Activated T-cell treated with anti-CD3 and anti-CD28 coated beads for 24 hours (primary cell): ENCODE data around the gene ZNF695.
A peak's percentile ranks its signal among the peaks of the same experiment; 100 is the strongest.
"Not testable (repeated sequence)": the region's sequence is repeated elsewhere in the genome, so short reads cannot be mapped to it uniquely, and the experiment has no call there.

ENCODE experiments used
- DNase-seq: peaks from one replicate; pipeline ENCODE4 v3.0.0-alpha.2; 2020; ENCODE audit warnings: low read depth

The ZNF695 gene

DNA sequence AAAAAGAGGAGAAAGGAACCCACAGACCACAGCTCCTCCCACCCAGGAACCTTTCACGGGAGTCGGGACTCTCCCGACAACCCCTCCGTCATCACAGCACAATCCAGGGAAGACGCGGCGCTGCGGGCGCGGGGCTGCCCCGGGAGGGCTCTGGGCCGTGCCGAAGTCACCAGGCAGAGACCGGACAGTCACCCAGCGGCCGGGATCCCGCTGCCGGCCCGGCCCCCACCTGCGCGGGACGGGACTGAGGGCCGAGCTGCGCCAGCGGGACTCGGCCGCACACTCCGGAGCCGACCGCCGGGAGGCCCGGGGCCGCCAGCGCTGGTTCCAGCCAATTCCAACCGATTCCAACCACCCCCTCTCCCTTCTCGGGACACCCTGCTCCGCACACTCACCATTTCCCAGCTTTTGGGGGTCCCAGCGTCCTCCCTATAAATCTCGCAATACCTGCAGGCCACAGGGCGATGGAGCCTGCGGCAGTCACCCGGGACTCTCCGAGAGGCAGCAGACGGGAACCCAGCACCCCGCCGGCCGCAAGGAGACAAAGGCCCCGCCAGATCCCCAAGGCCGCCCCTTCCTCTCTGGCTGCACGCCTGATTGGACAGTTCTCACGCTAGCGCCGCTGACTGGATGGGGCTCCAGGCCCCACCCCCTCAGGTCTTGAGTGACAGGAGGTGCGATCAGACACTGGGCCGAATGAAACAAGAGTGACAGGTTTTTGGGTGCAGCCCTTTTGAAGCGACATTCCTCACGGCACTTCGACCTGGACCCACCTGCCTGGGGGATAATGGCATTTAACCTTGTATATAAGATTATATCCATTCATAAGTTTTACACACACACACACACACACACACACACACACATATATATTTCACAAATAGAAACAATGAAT is at the start of gene ZNF695:
ZNF695 (minus strand) TSS at position 547 of the 895 bp plus-strand sequence; CDS start at position 398, 149 bp downstream.
- peak; percentile 44 for DNase-seq

DNA sequence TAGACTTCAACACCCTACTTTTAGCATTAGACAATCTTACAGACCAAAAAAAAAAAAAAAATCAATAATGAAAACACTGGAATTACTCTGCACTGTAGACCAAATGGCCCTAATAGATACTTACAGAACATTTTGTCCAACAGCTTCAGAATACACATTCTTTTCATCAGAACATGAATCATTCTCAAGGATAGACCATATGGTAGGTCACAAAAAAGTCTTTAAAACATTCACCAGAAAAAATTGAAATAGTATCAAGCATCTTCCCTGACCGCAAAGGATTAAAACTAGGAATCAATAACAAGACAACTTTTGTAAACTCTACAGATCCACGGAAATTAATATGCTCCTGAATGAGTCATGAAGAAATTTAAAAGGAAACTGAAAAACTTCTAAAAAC is 48.2 kb upstream of the ZNF695 start:
- no peak for DNase-seq

DNA sequence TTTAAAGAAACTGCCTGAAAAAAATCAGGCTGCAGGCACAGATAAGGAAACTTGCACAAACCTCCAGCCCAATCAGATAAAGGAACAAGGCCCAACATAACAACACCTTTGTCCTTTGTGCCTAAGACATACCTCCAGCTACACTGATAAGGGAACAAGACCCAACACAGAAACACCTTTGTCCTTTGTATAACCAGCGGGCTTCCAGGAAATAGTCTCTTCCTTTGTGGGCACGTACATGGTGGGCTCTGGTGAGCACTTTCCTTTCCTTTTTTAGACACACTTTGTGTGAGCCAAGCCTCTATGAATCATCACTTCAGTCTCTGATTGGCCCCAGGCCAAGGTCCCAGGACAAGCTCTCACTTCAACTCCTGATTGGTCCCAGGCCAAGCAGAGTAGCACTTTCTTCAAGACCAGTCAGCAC is 47.1 kb upstream of the ZNF695 start:
- no peak for DNase-seq

DNA sequence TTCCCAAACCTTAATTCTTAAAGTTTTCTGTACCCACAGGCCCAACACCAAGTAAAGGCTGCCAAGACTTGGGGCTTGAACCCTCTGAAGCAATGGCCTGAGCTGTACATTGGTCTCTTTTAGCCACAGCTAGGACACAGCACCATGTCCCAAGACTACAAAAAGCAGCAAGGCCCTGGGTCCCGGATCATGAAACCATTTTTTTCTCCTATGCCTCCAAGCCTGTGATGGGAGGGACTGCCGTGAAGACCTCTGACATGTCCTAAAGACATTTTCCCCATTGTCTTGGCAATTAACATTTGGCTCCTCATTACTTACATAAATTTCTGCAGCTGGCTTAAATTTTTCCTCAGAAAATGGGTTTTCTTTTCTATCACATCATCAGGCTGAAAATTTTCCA is 39.8 kb upstream of the ZNF695 start:
- no peak for DNase-seq

DNA sequence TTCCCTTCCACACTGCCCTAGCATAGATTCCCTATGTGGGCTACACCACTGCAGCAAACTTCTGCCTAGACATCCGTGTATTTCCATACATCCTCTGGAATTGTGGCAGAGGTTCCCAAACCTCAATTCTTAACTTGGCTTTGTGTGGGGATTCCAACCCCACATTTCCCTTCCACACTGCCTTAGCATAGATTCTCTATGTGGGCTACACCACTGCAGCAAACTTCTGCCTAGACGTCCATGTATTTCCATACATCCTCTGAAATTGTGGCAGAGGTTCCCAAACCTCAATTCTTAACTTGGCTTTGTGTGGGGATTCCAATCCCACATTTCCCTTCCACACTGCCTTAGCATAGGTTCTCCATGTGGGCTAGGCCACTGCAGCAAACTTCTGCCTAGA is 39.4 kb upstream of the ZNF695 start:
- no peak for DNase-seq

DNA sequence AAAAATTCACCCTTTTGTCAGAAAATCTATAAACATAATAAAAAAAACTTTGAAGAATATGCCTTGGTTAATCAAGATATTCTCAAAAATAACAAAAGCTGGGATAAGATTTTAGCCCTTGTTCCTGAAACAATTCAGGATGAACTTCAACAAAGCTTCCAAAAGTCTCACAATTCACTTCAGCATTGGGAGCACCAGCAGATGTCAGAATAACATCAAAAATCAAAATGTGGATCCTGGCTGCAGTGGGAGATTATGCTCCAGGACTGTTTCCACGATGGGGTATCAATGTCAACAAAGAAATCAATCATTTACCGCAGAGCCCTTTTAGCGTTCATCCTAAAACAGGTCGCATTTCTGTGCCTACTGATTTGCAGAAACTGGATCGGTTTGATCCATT is 35.5 kb upstream of the ZNF695 start:
- DNase-seq, result no peak

DNA sequence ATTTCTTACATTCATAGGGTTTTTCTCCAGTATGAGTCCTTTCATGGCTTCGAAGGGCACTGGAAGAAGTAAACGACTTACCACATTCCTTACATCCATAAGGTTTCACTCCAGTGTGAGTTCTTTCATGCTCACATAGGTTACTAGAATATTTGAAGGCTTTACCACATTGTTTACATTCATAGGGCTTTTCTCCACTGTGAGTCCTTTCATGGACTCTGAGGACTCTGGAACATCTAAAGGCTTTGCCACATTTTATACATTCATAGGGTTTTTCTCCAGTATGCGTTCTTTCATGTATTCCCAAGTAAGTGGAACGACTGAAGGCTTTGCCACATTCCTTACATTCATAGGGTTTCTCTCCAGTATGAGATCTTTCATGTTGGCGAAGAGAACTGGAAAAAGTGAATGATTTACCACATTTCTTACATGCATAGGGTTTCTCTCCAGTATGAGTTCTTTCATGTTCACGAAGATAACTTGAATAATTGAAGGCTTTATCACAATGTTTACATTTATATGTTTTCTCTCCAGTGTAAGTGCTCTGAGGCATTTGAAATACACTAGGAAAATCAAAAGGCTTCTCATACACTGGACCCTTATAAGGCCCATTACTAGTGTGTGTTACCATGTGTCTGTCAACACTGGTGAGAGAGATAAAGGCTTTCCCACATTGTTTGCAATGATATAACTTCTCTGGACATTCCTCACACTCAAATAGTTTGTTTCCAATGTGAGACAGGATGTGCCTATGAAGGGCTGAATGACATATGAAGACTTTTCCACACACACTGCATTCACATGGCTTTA is 29.9 kb upstream of the ZNF695 start:
- DNase-seq, result no peak

DNA sequence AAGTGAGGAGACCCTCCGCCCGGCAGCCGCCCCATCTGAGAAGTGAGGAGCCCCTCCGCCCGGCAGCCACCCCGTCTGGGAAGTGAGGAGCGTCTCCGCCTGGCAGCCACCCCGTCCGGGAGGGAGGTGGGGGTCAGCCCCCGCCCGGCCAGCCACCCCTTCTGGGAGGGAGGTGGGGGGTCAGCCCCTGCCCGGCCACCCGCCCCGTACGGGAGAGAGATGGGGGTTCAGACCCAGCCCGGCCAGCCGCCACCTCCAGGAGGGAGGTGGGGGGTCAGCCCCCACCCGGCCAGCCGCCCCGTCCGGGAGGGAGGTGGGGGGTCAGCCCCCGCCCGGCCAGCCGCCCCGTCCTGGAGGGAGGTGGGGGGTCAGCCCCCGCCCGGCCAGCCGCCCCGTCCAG is 24.4 kb upstream of the ZNF695 start:
- not testable (repeated sequence) for DNase-seq

DNA sequence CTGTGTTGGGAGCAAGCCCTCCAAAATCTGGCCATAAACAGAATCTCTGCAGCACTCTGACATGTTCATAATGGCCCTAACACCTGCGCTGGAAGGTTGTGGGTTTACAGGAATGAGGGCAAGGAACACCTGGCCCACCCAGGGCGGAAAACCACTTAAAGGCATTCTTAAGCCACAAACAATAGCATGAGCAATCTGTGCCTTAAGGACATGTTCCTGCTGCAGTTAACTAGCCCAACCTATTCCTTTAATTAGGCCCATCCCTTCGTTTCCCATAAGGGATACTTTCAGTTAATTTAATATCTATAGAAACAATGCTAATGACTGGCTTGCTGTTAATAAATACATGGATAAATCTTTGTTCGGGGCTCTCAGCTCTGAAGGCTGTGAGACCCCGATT is 16.8 kb upstream of the ZNF695 start:
- not testable (repeated sequence) for DNase-seq

DNA sequence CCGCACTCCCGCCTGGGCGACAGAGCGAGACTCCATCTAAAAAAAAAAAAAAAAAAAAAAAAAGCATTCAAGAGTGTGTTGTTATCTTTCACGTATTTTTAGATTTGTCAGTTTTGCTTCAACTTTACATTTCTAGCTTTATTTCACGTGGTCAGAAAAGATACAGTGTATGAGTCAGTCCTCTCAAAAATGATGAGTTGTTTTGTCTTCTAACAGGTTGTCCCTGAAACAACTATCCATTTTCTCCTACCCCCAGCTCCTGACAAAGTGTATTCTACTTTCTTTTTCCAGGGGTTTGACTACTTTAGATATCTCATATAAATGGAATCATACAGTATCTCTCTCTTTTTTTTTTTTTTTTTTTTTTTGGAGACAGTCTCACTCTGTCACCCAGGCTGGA is 5.5 kb upstream of the ZNF695 start:
- no peak for DNase-seq

DNA sequence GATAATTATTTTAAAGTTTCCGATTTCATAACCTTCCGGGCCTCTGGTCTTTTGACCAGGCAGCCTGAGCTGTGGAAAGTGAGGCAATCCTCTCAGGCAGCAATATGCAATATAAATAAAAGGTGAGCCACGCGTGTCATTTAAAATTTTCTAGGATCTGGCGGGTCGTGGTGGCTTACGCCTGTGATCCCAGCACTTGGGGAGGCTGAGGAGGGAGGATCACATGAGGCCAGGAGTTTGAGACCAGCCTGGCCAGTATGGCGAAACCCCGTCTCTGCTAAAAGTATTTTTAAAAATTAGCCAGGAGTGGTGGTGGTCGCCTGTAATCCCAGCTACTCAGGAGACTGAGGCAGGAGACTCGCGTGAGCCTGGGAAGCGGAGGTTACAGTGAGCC is 546 bp upstream of the ZNF695 start:
- DNase-seq, result no peak

DNA sequence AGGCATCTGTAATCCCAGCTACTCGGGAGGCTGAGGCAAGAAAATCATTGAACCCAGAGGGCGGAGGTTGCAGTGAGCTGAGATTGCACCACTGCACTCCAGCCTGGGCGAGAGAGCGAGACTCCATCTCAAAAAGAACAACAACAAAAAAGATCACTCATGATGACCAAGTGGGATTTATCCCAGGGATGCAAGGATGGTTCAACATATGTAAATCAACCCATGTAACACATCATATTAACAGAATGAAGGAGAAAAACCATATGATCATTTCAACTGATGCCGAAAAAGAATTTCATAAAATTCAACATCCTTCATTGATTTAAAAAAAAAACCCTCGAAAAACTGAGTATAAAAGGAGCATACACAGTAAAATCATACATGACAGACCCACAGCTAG is 3.8 kb downstream of the ZNF695 start:
- not testable (repeated sequence) for DNase-seq

DNA sequence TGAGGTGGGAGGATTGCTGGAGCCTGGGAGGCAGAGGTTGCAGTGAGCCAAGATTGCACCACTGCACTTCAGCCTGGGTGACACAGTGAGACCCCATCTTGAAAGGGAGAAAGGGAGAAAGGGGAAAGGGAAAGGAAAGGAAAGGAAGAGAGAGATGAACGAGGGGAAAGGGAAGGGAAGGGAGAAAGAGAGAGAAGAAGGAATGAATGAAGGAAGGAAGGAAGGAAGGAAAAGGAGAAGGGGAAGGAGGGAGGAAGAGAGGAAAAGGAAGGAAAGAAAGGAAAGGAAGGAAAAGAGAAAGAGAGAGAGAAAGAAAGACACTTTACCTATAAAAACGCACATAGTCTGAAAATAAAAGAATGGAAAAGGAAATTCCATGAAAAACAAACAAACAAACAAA is 18.0 kb downstream of the ZNF695 start:
- DNase-seq, result no peak

DNA sequence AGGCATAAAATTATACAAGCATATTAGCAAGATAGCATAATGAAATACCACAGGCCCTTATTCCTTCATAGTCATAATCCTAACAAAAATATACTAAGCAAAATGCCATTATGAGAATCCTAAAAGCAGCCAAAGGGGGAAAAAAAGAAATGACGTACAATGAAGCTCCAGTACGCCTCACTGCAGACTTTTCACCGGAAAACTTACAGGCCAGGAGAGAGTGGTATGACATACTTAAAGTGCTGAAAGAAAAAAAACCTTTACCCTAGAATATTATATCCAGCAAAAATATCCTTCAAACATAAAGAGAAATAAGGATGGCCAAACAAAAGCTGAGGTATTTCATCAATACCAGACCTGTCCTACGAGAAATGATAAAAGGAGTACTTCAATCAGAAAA is 19.5 kb downstream of the ZNF695 start:
- no peak for DNase-seq

DNA sequence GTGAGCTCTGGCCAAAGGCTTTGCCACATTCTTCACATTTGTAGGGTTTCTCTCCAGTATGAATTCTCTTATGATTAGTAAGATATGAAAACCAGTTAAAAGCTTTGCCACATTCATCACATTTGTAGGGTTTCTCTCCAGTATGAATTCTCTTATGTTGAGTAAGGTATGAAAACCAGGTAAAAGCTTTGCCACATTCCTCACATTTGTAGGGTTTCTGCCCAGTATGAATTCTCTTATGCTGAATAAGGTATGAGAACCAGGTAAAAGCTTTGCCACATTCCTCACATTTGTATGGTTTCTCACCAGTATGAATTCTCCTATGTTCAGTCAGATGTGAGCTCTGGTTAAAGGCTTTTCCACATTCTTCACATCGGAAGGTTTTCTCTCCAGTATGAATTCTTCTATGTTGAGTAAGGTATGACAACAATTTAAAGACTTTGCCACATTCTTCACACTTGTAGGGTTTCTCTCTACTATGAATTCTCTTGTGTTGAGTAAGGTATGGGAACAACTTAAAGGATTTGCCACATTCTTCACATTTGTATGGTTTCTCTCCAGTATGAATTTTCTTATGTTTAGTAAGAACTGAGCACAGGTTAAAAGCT is 20.7 kb downstream of the ZNF695 start:
- DNase-seq, result no peak

DNA sequence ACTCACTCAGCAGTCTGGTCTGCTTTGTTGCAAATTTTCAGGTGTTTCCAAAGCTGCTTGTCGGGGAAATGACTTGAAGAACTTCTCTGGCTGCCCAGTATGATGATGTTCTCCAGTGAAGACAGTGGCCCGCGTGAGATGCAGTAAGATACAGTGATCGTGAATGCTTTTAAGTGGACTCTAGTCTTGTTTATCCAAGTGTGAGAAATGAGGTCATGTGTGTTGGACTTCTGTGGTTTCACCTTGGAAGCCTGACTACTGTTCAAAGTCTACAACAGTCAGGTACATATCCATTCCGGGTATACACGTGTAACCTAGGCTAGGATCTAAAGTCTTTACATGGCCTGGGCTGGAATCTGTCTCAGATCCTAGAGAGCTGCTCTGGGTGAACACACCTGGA is 29.1 kb downstream of the ZNF695 start:
- no peak for DNase-seq

DNA sequence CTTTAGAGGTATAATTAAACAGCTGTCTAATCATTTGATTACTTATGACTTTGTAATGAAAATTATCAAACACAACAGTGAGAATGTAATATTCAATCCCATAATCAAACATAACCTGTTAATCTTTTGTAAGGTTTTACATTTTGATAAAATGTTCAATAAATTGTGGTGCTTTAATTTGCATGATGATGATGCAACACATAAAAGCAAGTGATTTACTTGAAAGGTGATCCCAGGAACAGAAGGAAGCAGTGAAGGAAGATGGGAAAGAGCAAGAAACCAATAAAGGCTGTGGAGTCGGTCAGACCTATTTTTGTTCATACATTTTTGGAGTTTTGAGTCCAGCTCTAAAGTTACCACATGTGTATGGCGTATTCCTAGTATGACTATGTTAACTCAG is 29.6 kb downstream of the ZNF695 start:
- no peak for DNase-seq

DNA sequence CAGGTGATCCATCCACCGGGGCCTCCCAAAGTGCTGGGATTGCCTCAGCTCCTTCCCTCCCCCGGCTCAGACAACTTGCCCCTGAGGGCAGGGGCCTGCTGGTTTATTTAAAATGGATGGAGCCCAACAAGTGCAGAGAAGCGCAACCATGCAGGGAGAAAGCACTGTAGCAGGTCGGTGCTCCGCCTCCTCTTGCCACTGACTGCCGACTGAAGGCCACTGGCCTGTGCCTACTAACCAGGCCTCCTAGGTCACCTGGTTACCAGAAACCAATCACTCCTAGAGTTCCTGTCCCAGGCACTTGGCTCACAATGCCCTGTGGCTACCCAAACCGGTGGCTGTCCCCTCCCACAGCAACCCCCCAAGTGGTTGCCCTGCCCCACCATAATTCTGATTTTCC is 35.9 kb downstream of the ZNF695 start:
- DNase-seq, result no peak

DNA sequence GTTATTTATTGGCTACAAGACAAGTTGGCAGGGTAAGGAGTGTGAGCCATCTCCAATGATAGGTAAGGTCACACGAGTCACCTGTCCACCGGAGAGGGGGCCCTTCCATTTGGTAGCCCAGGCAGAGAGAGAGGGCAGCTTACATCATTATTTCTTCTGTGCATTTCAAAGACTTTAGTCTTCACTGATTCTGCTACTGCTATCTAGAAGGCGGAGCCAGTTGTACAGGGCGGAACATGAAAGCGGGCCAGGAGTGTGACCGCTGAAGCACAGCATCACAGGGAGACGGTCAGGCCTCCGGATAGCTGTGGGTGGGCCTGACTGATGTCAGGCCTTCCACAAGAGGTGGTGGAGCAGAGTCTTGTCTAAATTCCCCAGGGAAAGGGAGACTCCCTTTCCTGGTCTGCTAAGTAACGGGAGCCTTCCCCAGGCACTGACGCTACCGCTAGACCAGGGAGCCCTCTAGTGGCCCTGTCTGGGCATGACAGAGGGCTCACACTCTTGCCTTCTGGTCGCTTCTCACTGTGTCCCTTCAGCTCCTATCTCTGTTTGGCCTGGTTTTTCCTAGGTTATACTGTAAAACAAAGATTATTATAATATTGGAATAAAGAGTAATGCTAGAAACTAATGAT is 36.7 kb downstream of the ZNF695 start:
- DNase-seq, result peak; percentile 33

DNA sequence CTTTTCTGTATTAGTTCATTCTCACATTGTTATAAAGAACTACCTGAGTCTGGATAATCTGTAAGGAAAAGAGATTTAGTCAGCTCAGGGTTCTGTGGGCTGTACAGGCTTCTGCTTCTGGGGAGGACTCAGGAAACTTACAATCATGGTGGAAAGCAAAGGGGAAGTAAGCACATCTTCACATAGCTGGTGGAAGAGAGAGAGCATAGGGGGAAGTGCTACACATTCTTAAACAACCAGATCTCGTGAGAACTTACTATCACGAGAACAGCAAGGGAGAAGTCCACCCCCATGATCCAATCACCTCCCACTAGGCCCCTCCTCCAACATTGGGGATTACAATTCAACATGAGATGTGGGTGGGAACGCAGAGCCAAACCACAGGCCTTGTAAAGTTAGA is 38.2 kb downstream of the ZNF695 start:
- DNase-seq, result no peak

DNA sequence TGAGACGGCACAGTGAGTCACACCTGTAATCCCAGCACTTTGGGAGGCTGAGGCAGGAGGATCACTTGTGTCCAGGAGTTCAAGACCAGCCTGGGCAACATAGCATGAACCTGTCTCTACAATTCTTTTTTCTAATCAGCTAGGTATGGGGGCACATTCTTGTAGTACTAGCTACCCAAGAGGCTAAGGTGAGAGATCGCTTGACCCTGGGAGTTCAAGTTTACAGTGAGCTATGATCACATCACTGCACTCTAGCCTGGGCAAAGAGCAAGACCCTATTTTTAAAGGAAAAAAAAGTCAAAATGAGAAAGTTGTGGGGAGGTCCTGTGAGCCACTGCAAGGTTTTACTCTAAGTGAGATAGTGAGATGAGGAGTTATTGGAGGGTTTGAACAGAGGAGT is 41.4 kb downstream of the ZNF695 start:
- DNase-seq, result no peak

DNA sequence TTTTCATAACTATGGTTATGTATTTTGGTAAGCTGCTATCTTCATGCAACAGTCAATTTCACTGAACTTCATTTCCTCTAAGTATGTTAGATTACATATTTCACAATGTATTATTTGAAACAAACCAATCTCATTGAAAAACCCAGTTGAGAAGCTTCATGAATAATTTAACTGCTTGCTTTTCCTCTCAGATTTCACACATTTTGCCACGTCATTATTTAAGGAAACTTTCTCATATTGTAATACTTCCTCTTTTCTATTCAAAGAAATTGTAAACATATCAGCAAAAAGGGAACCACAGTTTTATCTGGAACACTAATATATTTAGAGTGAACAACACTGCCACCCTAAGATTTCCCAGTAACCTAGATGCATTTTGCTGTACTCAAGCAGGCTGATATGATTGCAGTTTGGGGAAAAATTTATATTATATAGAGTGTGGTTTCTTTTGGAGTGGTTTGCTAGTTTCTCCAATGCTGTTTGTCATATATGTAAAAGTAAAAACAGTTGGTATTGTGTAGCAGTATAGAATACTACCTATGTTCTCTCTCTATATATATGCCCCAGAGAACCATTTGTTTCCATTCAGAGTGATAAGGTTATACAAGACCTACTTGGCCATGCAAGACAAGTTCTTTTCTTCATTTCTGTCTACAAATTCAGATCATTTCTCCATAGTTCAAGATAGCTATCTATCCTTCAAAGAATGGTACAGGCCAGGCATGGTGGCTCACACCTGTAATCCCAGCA is 47.7 kb downstream of the ZNF695 start:
- no peak for DNase-seq
